ENCODE results near the gene MARCHF6. TPM values are rescaled to one million over a fixed set of nuclear protein-coding genes. Genes with fewer than 3 reads are reported as not detected.
A peak's percentile ranks its signal among the peaks of the same experiment; 100 is the strongest.

MARCHF6 gene
- total and polyA plus RNA-seq, 12 donors: 30.4 to 210 (median 185) TPM

DNA sequence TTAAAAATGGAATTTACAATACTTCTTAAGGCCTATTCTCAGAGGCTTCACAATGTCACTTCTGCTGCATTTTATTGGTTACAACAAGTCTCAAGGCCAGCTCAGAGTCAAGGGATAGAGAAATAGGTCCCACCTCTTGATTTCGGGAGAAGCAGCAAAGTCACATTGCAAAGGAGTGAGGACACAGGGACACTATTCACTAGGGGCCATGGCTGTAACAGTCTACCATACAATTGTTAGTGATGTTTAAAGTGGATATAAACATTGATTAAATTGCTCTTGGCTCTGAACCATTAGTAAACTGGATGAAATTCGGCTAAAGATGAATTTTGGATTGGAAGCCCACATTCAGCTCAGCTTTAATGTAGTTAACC is 24.1 kb upstream of the MARCHF6 start:
- intact Hi-C loops (cut with DNase I): no loop called here
- Histone ChIP-seq H3K4me1 (peaks cover 10 to 63% (median 45%) of the 10 kb centered on the region in 9 donors), H3K36me3 (no peaks in the 10 kb centered on the region), H3K27me3 (peaks cover 0 to 30% (median 11%) of the 10 kb centered on the region in 7 donors), H3K4me3 (no peak overlapping the region), H3K27ac (peak overlapping the region in 9 of 10 donors; percentile 2 to 90 (median 76)), H3K9me3 (no peaks in the 10 kb centered on the region)
- no peak for ATAC-seq
- TF ChIP-seq CTCF (IDR thresholded peaks at IDR 0.05): no peak
- 61 to 71% methylated on average over 2 of the region's 2 CpGs for WGBS, 2 donors
- DNase-seq: no peak

- Histone ChIP-seq H3K36me3 (no peaks in the 10 kb centered on the region), H3K9me3 (no peaks in the 10 kb centered on the region), H3K27ac (peak overlapping the region; percentile 2 to 90 (median 76)), H3K27me3 (peaks cover 0 to 34% (median 13%) of the 10 kb centered on the region in 7 donors), H3K4me1 (peaks cover 10 to 60% (median 45%) of the 10 kb centered on the region in 9 donors), H3K4me3 (no peak overlapping the region)
- WGBS, 2 donors: 37 to 60% methylated on average over 7 of the region's 7 CpGs
- peak; percentile 45 to 49 for DNase-seq
- TF ChIP-seq CTCF (IDR thresholded peaks at IDR 0.05): no peak
- peak; percentile 3 to 50 (median 34) for ATAC-seq
- intact Hi-C loops (cut with DNase I): loop anchor here in 1 of 10 donors (10.0 kb wide), 1 partner anchor 45 kb away; no protein-coding TSS in a partner anchor
These were observed 23.5 kb upstream of the MARCHF6 start for GRCh38 chr5:10329820-10330481.

DNA sequence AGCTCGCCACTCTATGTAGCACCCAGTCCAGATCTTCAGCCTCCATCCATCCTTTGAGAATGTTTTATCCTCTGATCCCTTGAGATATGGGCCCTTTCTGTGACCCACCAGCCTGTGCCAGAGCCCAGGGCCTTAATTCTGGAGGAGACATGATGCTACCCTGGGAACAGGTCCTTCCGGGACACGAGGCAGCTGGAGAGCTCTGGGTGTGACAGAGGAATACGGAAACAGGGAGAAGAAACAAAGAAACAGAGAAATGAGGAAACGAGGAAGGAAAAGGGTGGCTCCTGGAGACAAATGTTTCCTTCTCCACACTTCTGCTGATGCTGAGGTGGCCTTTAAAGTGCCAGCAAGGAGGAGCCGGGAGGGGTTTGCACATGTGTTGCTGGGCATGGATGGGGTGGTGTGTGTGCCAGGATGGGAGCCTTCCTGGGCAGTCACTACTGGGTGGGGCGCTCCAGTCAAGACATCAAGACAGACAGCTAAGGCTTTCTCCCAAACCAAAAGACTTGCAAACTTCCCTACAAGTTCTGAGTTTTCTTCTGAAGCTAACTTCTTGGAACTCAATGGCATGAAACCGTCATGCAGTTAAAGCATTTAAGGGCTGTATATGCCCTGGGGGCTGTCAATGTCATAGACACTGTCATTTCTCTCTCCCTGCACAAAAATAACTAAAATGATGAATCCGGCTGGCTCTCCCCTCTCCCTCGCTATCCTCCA is 22.8 kb upstream of the MARCHF6 start:
- 54 to 65% methylated on average over 10 of the region's 10 CpGs for WGBS, 2 donors
- no peak overlapping the region for H3K4me3 ChIP-seq
- no peak for TF ChIP-seq CTCF (IDR thresholded peaks at IDR 0.05)
- H3K27ac ChIP-seq: peak overlapping the region; percentile 2 to 90 (median 76)
- DNase-seq: no peak
- peaks cover 0 to 34% (median 13%) of the 10 kb centered on the region in 7 donors for H3K27me3 ChIP-seq
- H3K9me3 ChIP-seq: no peaks in the 10 kb centered on the region
- peaks cover 10 to 57% (median 45%) of the 10 kb centered on the region in 9 donors for H3K4me1 ChIP-seq
- ATAC-seq: peak in 4 of 8 donors; percentile 6 to 40 (median 14)
- no peaks in the 10 kb centered on the region for H3K36me3 ChIP-seq
- intact Hi-C loops (cut with DNase I): loop anchor here in 1 of 10 donors (10.0 kb wide), 1 partner anchor 46 kb away; no protein-coding TSS in a partner anchor

DNA sequence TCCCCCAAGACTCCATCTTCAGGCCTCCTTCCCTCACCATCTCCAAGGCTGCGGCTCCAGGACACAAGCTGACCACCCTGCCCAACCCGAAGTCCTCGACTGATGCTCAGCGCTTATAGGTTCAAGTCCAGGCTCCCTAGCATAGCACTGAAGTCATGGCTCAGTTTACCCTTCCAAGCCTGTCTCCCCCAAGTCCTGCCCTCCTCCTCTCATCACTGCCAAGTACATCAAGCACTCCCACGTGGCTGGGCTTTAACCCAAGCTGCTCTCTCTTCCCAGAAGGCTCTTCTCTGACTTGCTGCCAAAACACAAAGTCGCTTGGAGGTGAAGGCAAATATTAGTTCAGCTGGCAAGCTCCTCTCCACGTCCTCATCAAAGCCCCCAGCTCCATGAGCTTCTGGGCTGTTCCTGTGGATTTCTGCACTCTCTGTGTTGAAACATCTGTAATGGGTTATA is 22.1 kb upstream of the MARCHF6 start:
- peaks cover 10 to 60% (median 45%) of the 10 kb centered on the region in 9 donors for H3K4me1 ChIP-seq
- no peaks in the 10 kb centered on the region for H3K9me3 ChIP-seq
- no peak for TF ChIP-seq CTCF (IDR thresholded peaks at IDR 0.05)
- H3K27ac ChIP-seq: peak overlapping the region; percentile 32 to 90 (median 76)
- no peaks in the 10 kb centered on the region for H3K36me3 ChIP-seq
- H3K27me3 ChIP-seq: peaks cover 0 to 34% (median 13%) of the 10 kb centered on the region in 7 donors
- H3K4me3 ChIP-seq: no peak overlapping the region
- ATAC-seq (peak; percentile 50 to 89 (median 83)), DNase-seq (peak; percentile 64 to 85)
- 48 to 50% methylated on average over 7 of the region's 7 CpGs for whole genome bisulfite sequencing, 2 donors
- intact Hi-C loops (cut with DNase I): loop anchor here in 1 of 10 donors (10.0 kb wide), 1 partner anchor 47 kb away; no protein-coding TSS in a partner anchor

Data from heart right ventricle (tissue), 16 donors.